Lower leg skin (tissue), 3 donors: ENCODE data around the gene SFR1.

ENCODE experiments used
- POLR2A ChIP-seq, 2 donors: fragments of 450-650 bp; IDR thresholded peaks; one replicate each; pipeline ENCODE4 v1.6.1; 2016 to 2017; ENCODE audit warnings: antibody characterized with exemption in 2 of 2, mild to moderate bottlenecking in 1 of 2, moderate library complexity in 1 of 2
- TF ChIP-seq, protein P1 (sequence below), 3 donors: fragments of 450-650 bp; IDR thresholded peaks; one replicate each; pipeline ENCODE4 v1.5.1; 2016; ENCODE audit warnings: antibody characterized with exemption in 3 of 3, mild to moderate bottlenecking in 3 of 3, moderate library complexity in 2 of 3

- TF ChIP-seq, protein P1, sequence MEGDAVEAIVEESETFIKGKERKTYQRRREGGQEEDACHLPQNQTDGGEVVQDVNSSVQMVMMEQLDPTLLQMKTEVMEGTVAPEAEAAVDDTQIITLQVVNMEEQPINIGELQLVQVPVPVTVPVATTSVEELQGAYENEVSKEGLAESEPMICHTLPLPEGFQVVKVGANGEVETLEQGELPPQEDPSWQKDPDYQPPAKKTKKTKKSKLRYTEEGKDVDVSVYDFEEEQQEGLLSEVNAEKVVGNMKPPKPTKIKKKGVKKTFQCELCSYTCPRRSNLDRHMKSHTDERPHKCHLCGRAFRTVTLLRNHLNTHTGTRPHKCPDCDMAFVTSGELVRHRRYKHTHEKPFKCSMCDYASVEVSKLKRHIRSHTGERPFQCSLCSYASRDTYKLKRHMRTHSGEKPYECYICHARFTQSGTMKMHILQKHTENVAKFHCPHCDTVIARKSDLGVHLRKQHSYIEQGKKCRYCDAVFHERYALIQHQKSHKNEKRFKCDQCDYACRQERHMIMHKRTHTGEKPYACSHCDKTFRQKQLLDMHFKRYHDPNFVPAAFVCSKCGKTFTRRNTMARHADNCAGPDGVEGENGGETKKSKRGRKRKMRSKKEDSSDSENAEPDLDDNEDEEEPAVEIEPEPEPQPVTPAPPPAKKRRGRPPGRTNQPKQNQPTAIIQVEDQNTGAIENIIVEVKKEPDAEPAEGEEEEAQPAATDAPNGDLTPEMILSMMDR (IDR thresholded peaks at IDR 0.05), result no peak
- TF ChIP-seq POLR2A (IDR thresholded peaks at IDR 0.05), result no peak
Observed at GRCh38 chr10:104170610-104171254, 48.8 kb downstream of the SFR1 start.
